H1 (cell line): ENCODE data around the gene PAOX. TPM values are rescaled to one million over a fixed set of nuclear protein-coding genes. Genes with fewer than 3 reads are reported as not detected.

Experiments
- CTCF ChIA-PET: fragments of 300-600 bp; sonication (Branson Sonifier 250); formaldehyde crosslinking; loops from one replicate; lab custom pipeline; 2021; ENCODE audit not compliant: partially characterized antibody; lab: Charles Lee
- POLR2A ChIA-PET: fragments of 300-600 bp; sonication (Branson Sonifier 250); formaldehyde crosslinking; loops from one replicate; lab custom pipeline; 2021; ENCODE audit warnings: inconsistent platforms; ENCODE audit not compliant: partially characterized antibody; lab: Charles Lee
- DNase-seq, 2 experiments: peaks; one replicate each; pipeline versions ENCODE4 v3.0.0 to v3.0.0-alpha.2; 2010 to 2022; ENCODE audit warnings: low spot score in 2 of 2, low read depth in 1 of 2, mixed read lengths in 1 of 2
- FAIRE-seq: peaks from 2 replicates; lab custom pipeline; 2011; peaks lifted over from hg19 to GRCh38; lab: Jason Lieb, UNC
- H2AFZ ChIP-seq: 2 replicates; pipeline ENCODE4 v1.8.1; 2012; ENCODE audit warnings: low read length, inconsistent platforms
- H2AK5ac ChIP-seq: 2 replicates; pipeline ENCODE4 v1.6.1; 2013; ENCODE audit warnings: low read depth, low read length
- H2BK120ac ChIP-seq: replicated peaks from 2 replicates; pipeline ENCODE3; 2013; ENCODE audit warnings: low read depth, low read length, inconsistent platforms
- H2BK12ac ChIP-seq: 2 replicates; pipeline ENCODE4 v1.6.1; 2013; ENCODE audit warnings: low read depth, low read length
- H2BK15ac ChIP-seq: 2 replicates; pipeline ENCODE4 v1.6.1; 2013; ENCODE audit warnings: low read length
- H2BK20ac ChIP-seq: 2 replicates; pipeline ENCODE4 v1.6.1; 2013; ENCODE audit warnings: low read length
- H2BK5ac ChIP-seq: 2 replicates; pipeline ENCODE4 v1.6.1; 2013; ENCODE audit warnings: low read depth, low read length
- H3K14ac ChIP-seq: 2 replicates; pipeline ENCODE4 v1.6.1; 2013; ENCODE audit warnings: inconsistent platforms; ENCODE audit not compliant: insufficient read length
- H3K18ac ChIP-seq: 2 replicates; pipeline ENCODE4 v1.6.1; 2013; ENCODE audit warnings: low read length; ENCODE audit errors: extremely low read depth
- H3K23ac ChIP-seq: 2 replicates; pipeline ENCODE4 v1.6.1; 2013; ENCODE audit warnings: inconsistent platforms; ENCODE audit not compliant: insufficient read length
- H3K23me2 ChIP-seq: 2 replicates; pipeline ENCODE4 v1.6.1; 2013; ENCODE audit warnings: low read depth, low read length
- H3K27ac ChIP-seq: 2 replicates; pipeline ENCODE4 v1.6.1; 2011; ENCODE audit warnings: low read depth, low read length, inconsistent platforms
- H3K27me3 ChIP-seq, 4 experiments: replicated peaks in 1 of 4; 1 replicate in 1 of 4; 2 replicates in 3 of 4; pipeline versions ENCODE4 v1.6.1 to v1.8.1; 2011 to 2013; ENCODE audit warnings: low read length in 3 of 4, mild to moderate bottlenecking in 3 of 4, inconsistent platforms in 2 of 4, mixed read lengths in 2 of 4, moderate library complexity in 1 of 4; ENCODE audit not compliant: control insufficient read depth in 3 of 4, insufficient read depth in 3 of 4; ENCODE audit errors: extremely low read depth in 1 of 4
- H3K36me3 ChIP-seq, 4 experiments: 2 replicates each; pipeline versions ENCODE4 v1.6.1 to v1.8.1; 2011 to 2013; ENCODE audit warnings: mild to moderate bottlenecking in 4 of 4, low read length in 3 of 4, moderate library complexity in 2 of 4, control low read depth in 1 of 4, inconsistent platforms in 1 of 4; ENCODE audit not compliant: insufficient read depth in 4 of 4, control insufficient read depth in 2 of 4
- H3K4ac ChIP-seq: replicated peaks from 2 replicates; pipeline ENCODE3; 2013; ENCODE audit warnings: low read length, low read depth, mixed read lengths, inconsistent platforms; ENCODE audit not compliant: insufficient read length
- H3K4me1 ChIP-seq, 4 experiments: replicated peaks in 1 of 4; 1 replicate in 1 of 4; 2 replicates in 3 of 4; pipeline versions ENCODE4 v1.6.1 to v1.8.1; 2011 to 2013; ENCODE audit warnings: low read length in 3 of 4, inconsistent platforms in 2 of 4, mixed read lengths in 1 of 4; ENCODE audit not compliant: insufficient read depth in 4 of 4, control insufficient read depth in 3 of 4
- H3K4me2 ChIP-seq, 2 experiments: 2 replicates each; pipeline versions ENCODE4 v1.6.1 to v1.8.1; 2011 to 2013; ENCODE audit warnings: low read depth in 2 of 2, low read length in 2 of 2, control low read depth in 1 of 2, inconsistent platforms in 1 of 2, mild to moderate bottlenecking in 1 of 2; ENCODE audit not compliant: insufficient read depth in 1 of 2
- H3K4me3 ChIP-seq, 4 experiments: fragments of 200-600, 300-600 bp in 1 of 4; sonication (generic), shearing (Covaris generic), sonication (Bioruptor Twin) in 1 of 4; 2 replicates each; pipeline versions ENCODE4 v1.5.1 to v1.8.1; 2011 to 2016; ENCODE audit warnings: low read length in 4 of 4, low read depth in 3 of 4, control low read depth in 2 of 4, inconsistent platforms in 2 of 4, mild to moderate bottlenecking in 2 of 4, mixed read lengths in 1 of 4, moderate library complexity in 1 of 4; ENCODE audit not compliant: insufficient read depth in 2 of 4; ENCODE audit errors: extremely low read depth in 1 of 4
- H3K56ac ChIP-seq: replicated peaks from 2 replicates; pipeline ENCODE3; 2013; ENCODE audit warnings: low read depth, mild to moderate bottlenecking, mixed read lengths, low read length, inconsistent platforms; ENCODE audit not compliant: insufficient read length
- H3K79me1 ChIP-seq: 2 replicates; pipeline ENCODE4 v1.6.1; 2013; ENCODE audit warnings: low read depth, low read length, control low read depth
- H3K79me2 ChIP-seq, 2 experiments: 2 replicates each; pipeline versions ENCODE4 v1.6.1 to v1.8.1; 2012 to 2013; ENCODE audit warnings: low read length in 2 of 2, mild to moderate bottlenecking in 2 of 2, inconsistent platforms in 1 of 2; ENCODE audit not compliant: insufficient read depth in 2 of 2, control insufficient read depth in 1 of 2
- H3K9ac ChIP-seq, 4 experiments: replicated peaks in 1 of 4; 1 replicate in 1 of 4; 2 replicates in 3 of 4; pipeline versions ENCODE4 v1.6.1 to v1.8.1; 2011 to 2013; ENCODE audit warnings: low read depth in 3 of 4, low read length in 3 of 4, control low read depth in 2 of 4, mild to moderate bottlenecking in 2 of 4, moderate library complexity in 2 of 4, inconsistent platforms in 1 of 4; ENCODE audit errors: extremely low read depth in 1 of 4
- H3K9me3 ChIP-seq, 2 experiments: 2 replicates each; pipeline versions ENCODE4 v1.6.1 to v1.8.1; 2012 to 2013; ENCODE audit warnings: mild to moderate bottlenecking in 2 of 2, moderate library complexity in 2 of 2, control low read depth in 1 of 2, inconsistent platforms in 1 of 2, low read depth in 1 of 2, low read length in 1 of 2, mixed read lengths in 1 of 2; ENCODE audit not compliant: insufficient read depth in 2 of 2
- H4K20me1 ChIP-seq, 2 experiments: replicated peaks in 1 of 2; 2 replicates each; pipeline versions ENCODE3 to v1.8.1; 2011 to 2013; ENCODE audit warnings: inconsistent platforms in 2 of 2, low read length in 2 of 2, mild to moderate bottlenecking in 1 of 2; ENCODE audit not compliant: insufficient read depth in 2 of 2, control insufficient read depth in 1 of 2
- H4K5ac ChIP-seq: 2 replicates; pipeline ENCODE4 v1.6.1; 2013; ENCODE audit warnings: low read length, low read depth, mixed read lengths, inconsistent platforms; ENCODE audit not compliant: insufficient read length
- H4K8ac ChIP-seq: 2 replicates; pipeline ENCODE4 v1.8.0; 2013; ENCODE audit warnings: mild to moderate bottlenecking, moderate library complexity, low read length, inconsistent platforms; ENCODE audit not compliant: insufficient read depth; ENCODE audit errors: extremely low read depth
- H4K91ac ChIP-seq: replicated peaks from 2 replicates; pipeline ENCODE3; 2013; ENCODE audit warnings: low read length, mixed read lengths, inconsistent platforms; ENCODE audit not compliant: insufficient read length
- BCL11A ChIP-seq, 2 experiments: IDR thresholded peaks; one replicate each; pipeline ENCODE4 v1.6.1; 2011; ENCODE audit warnings: low read depth in 2 of 2, low read length in 2 of 2, mild to moderate bottlenecking in 2 of 2
- POLR2AphosphoS5 ChIP-seq: IDR thresholded peaks from 2 replicates; pipeline ENCODE4 v1.6.1; 2011; ENCODE audit warnings: low read depth, low read length
- RNF2 ChIP-seq: fragments of 200-900, 300-1000 bp; sonication (generic); IDR thresholded peaks from 2 replicates; pipeline ENCODE4 v1.7.1; 2016; ENCODE audit warnings: borderline replicate concordance, low read depth, mild to moderate bottlenecking, antibody characterized with exemption, low read length; ENCODE audit not compliant: poor library complexity, severe bottlenecking; ENCODE audit errors: missing control alignments
- SIN3A ChIP-seq, 2 experiments: IDR thresholded peaks in 1 of 2; conservative IDR thresholded peaks in 1 of 2; 2 replicates each; pipeline ENCODE4 v1.6.1; 2011 to 2012; ENCODE audit warnings: low read length in 2 of 2, improper control_type of control experiment in 1 of 2, low read depth in 1 of 2, mild to moderate bottlenecking in 1 of 2
- SIX5 ChIP-seq: IDR thresholded peaks from 2 replicates; pipeline ENCODE4 v1.6.1; 2011; ENCODE audit warnings: mild to moderate bottlenecking, low read depth, low read length
- SP4 ChIP-seq: IDR thresholded peaks from 2 replicates; pipeline ENCODE4 v1.6.1; 2012; ENCODE audit warnings: low read length, inconsistent platforms
- TCF12 ChIP-seq: IDR thresholded peaks from 2 replicates; pipeline ENCODE4 v1.6.1; 2011; ENCODE audit warnings: low read depth, mild to moderate bottlenecking, low read length
- ZNF274 ChIP-seq: IDR thresholded peaks from 2 replicates; pipeline ENCODE4 v1.7.0; 2012; ENCODE audit warnings: low read length, borderline replicate concordance; ENCODE audit errors: extremely low read depth
- WGBS, 2 experiments: shearing (Covaris generic) in 1 of 2; methylation state at CpG; one replicate each; pipeline versions ENCODE4 v1.1.6 to v1.1.7; 2013 to 2015; ENCODE audit warnings: low lambda C conversion rate in 2 of 2, mixed read lengths in 2 of 2, inconsistent platforms in 1 of 2, low coverage in 1 of 2, missing lambda C conversion rate in 1 of 2; ENCODE audit not compliant: insufficient replicate concordance in 2 of 2, insufficient coverage in 1 of 2, insufficient read length in 1 of 2; ENCODE audit errors: extremely low coverage in 1 of 2, missing lambda C conversion rate in 1 of 2; 5-methylcytosine and 5-hydroxymethylcytosine counted together
- polyA plus RNA-seq, 7 experiments: library from polyadenylated mRNA; depleted of rRNA in 3 of 7; stranded (reverse) in 5 of 7; unstranded in 2 of 7; fragments of >200 nt in 5 of 7; fragments of 200-250 nt in 2 of 7; gene quantifications; 1 replicate in 5 of 7; 2 replicates in 1 of 7; 4 replicates in 1 of 7; pipeline versions ENCODE4 v1.2.1 to v1.2.3, GENCODE V29; 2011 to 2013; ENCODE audit warnings: missing spikeins in 2 of 7, mixed read lengths in 2 of 7
- total RNA-seq: library from RNA; stranded (reverse); fragmentation: NEBNext Ultra II Directional; extraction: Animal tissue kit (Norgen Biotek cat#: 25700); gene quantifications from 2 replicates; pipeline ENCODE4 v1.2.1, GENCODE V29; 2021
- TF ChIP-seq, protein P1 (sequence below): IDR thresholded peaks from 2 replicates; pipeline ENCODE4 v1.6.1; 2011; ENCODE audit warnings: low read depth, mild to moderate bottlenecking, low read length; ENCODE audit not compliant: insufficient read depth

The PAOX gene
- total and polyA plus RNA-seq, 2 of the 8 experiments (the other 6 are each of a cell fraction or from before 2014, with no cell fraction given), result 3.7 to 4.3 TPM

GRCh38 chr10:133336118-133336576 lies 42.9 kb upstream of the PAOX start:
- no peak overlapping the region for H2BK15ac ChIP-seq
- no peak overlapping the region for H4K91ac ChIP-seq
- H4K8ac ChIP-seq, result no peak overlapping the region
- H3K18ac ChIP-seq, result no peak overlapping the region
- H3K4me2 ChIP-seq, result peak overlapping the region; percentile 35 to 64; a peak in 3 of 4 replicates
- H3K4me1 ChIP-seq, result peaks cover 0 to 18% (median 4%) of the 10 kb centered on the region in 4 experiments; a peak in 5 of 7 replicates
- H4K20me1 ChIP-seq, result peaks cover 0 to 20% of the 10 kb centered on the region in 2 experiments
- no peak overlapping the region for H3K27ac ChIP-seq
- H4K5ac ChIP-seq, result no peak overlapping the region
- H2BK12ac ChIP-seq, result no peak overlapping the region
- peaks cover 0 to 12% of the 10 kb centered on the region in 2 experiments; a peak in 1 of 4 replicates for H3K9me3 ChIP-seq
- no peak overlapping the region for H3K23ac ChIP-seq
- H2BK5ac ChIP-seq, result no peak overlapping the region
- peaks cover 27 to 58% (median 54%) of the 10 kb centered on the region in 4 experiments for H3K27me3 ChIP-seq
- no peaks in the 10 kb centered on the region for H3K79me2 ChIP-seq
- H2AFZ ChIP-seq, result no peak overlapping the region
- no peak overlapping the region for H3K4ac ChIP-seq
- TF ChIP-seq POLR2AphosphoS5 (no peak), SIX5 (no peak), BCL11A (IDR thresholded peaks at IDR 0.05; ENCODE audit: low read depth in 2 of 2, low read length in 2 of 2) (no peak), SP4 (no peak), ZNF274 (no peak), SIN3A (conservative IDR thresholded peaks at IDR 0.05 in 1 of 2, IDR thresholded peaks at IDR 0.05 in 1 of 2; ENCODE audit: low read depth in 1 of 2, low read length in 2 of 2) (no peak), TCF12 (no peak), RNF2 (no peak)
- TF ChIP-seq, protein P1, sequence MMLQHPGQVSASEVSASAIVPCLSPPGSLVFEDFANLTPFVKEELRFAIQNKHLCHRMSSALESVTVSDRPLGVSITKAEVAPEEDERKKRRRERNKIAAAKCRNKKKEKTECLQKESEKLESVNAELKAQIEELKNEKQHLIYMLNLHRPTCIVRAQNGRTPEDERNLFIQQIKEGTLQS, result no peak
- TF ChIP-seq, all 59 proteins: peak for 0
- Histone ChIP-seq H2BK120ac (no peak overlapping the region), H3K23me2 (peaks cover 32% of the 10 kb centered on the region; the same call in 1 of the 2 replicates), H2BK20ac (no peak overlapping the region), H3K4me3 (peak overlapping the region in 1 of 4 experiments; percentile 58; a peak in 2 of 8 replicates), H3K79me1 (no peaks in the 10 kb centered on the region), H3K56ac (no peak overlapping the region), H3K9ac (no peak overlapping the region), H3K36me3 (no peaks in the 10 kb centered on the region; a peak in 1 of 8 replicates), H3K14ac (no peak overlapping the region), H2AK5ac (no peak overlapping the region)
- POLR2A ChIA-PET, result interaction anchor here (0.7 to 2.5 kb wide), 5 partner anchors 9 to 22 kb away, joined by 3 to 8 read pairs (median 8); partner anchors contain the start of genes FUOM and PRAP1
- CTCF ChIA-PET, result interaction anchor here (1.0 to 1.5 kb wide), 3 partner anchors 8 to 11 kb away, joined by 3 to 5 read pairs (median 4); partner anchors contain the start of gene PRAP1
- FAIRE-seq (no peak), DNase-seq (no peak)
- WGBS, 2 experiments, result 37% methylated on average over 2 of the region's 41 CpGs; no CpG with 5 or more reads in 1 of the 2 experiments
